Fibroblast of skin of left biceps (primary cell): ENCODE results near the gene GLS.

Source experiments
- DNase-seq, 2 experiments: peaks; one replicate each; pipeline ENCODE4 v3.0.0-alpha.2; 2013; ENCODE audit warnings: low read depth in 2 of 2

Gene GLS

DNA sequence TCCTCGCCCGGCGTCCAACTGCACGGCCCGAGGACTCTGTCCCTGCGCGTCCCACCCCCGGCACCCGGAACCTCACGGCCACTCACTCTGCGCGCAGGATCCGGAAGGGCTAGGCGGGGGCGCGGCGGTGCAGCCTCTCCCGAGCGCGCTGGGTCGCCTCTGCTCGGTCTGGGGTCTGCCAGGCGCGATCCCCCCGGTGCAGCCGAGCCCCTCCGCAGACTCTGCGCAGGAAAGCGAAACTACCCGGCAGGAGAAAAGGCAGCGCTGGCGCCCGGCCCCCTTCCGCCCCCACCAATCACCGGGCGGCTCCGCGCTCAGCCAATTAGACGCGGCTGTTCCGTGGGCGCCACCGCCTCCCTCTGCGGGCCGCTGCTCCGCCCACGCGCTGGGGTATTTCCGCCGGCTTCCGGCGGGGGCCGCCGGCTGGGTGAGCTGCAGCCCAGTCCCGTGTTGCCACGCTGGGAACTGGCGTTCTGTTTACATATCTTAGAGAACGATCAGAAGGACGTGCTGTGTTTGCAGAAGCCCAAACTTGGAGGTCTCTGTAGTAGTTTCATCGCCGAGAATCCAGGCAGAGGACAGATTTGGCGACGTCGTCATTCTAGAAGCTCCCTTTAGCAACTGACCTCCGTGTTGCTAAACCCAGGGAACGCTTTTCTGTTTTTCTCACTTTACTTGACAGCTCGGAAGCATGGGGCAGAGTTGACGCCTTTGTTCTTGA lies 133.5 kb downstream of the GLS start, which contains the start of gene STAT1:
TSS of gene STAT1 (minus strand) at position 240 of the 721 bp plus-strand sequence. CDS start 4,168 bp downstream, outside the sequence.
- peak; percentile 84 to 85 for DNase-seq

DNA sequence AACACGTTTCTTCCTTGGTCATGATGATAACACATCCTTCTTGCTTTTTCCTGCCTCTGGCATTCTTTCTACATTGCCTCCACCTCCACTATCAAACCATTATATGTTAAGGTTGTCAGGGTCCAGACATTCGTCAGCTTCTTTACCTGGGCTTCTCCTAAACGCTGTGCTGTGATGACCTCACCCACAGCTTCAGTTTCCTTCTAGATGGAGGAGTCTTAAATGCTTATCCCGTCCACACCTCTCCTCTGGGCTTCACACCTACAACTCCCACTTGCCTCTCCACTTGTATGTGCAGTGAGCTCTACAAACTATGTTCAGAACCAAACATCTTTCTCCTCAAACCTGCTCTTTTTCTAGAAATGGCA lies 134.0 kb downstream of the GLS start:
- no peak for DNase-seq
